Liver (tissue), 9 donors: Measurements from ENCODE around the gene USP43. TPM values are rescaled to one million over a fixed set of nuclear protein-coding genes. Genes with fewer than 3 reads are reported as not detected.
A peak's percentile ranks its signal among the peaks of the same experiment; 100 is the strongest.
"Not testable (repeated sequence)": the region's sequence is repeated elsewhere in the genome, so short reads cannot be mapped to it uniquely, and the experiment has no call there.

Experiments used
- DNase-seq: peaks from one replicate; pipeline ENCODE4 v3.0.0-alpha.2; 2017; ENCODE audit warnings: low spot score
- H3K27ac ChIP-seq, 2 donors: one replicate each; pipeline ENCODE4 v1.7.0; 2013; ENCODE audit warnings: inconsistent platforms in 2 of 2, low read length in 2 of 2, control low read depth in 1 of 2, low read depth in 1 of 2, mild to moderate bottlenecking in 1 of 2
- H3K27me3 ChIP-seq, 4 donors: one replicate each; pipeline versions ENCODE4 v1.6.1 to v1.7.0; 2013; ENCODE audit warnings: low read length in 3 of 4, inconsistent platforms in 1 of 4, mild to moderate bottlenecking in 1 of 4, moderate library complexity in 1 of 4; ENCODE audit not compliant: control insufficient read depth in 4 of 4, insufficient read depth in 4 of 4
- H3K36me3 ChIP-seq, 4 donors: one replicate each; pipeline versions ENCODE4 v1.6.1 to v1.7.0; 2013; ENCODE audit warnings: low read length in 3 of 4, mild to moderate bottlenecking in 3 of 4, low read depth in 1 of 4, moderate library complexity in 1 of 4; ENCODE audit not compliant: control insufficient read depth in 4 of 4, insufficient read depth in 3 of 4
- H3K4me1 ChIP-seq, 4 donors: one replicate each; pipeline versions ENCODE4 v1.6.1 to v1.7.0; 2013; ENCODE audit warnings: low read length in 3 of 4, mild to moderate bottlenecking in 3 of 4, moderate library complexity in 1 of 4; ENCODE audit not compliant: control insufficient read depth in 4 of 4, insufficient read depth in 4 of 4
- H3K4me3 ChIP-seq, 3 donors: one replicate each; pipeline versions ENCODE4 v1.6.1 to v1.7.0; 2013; ENCODE audit warnings: low read length in 3 of 3, control low read depth in 1 of 3, low read depth in 1 of 3, mild to moderate bottlenecking in 1 of 3
- H3K9ac ChIP-seq, 2 donors: one replicate each; pipeline ENCODE4 v1.7.0; 2013; ENCODE audit warnings: low read length in 2 of 2, mild to moderate bottlenecking in 2 of 2, moderate library complexity in 2 of 2, control low read depth in 1 of 2, low read depth in 1 of 2
- H3K9me3 ChIP-seq, 4 donors: one replicate each; pipeline versions ENCODE4 v1.6.1 to v1.7.0; 2013; ENCODE audit warnings: low read length in 3 of 4; ENCODE audit not compliant: control insufficient read depth in 4 of 4
- ATF3 ChIP-seq: IDR thresholded peaks from 2 replicates; pipeline ENCODE4 v1.6.1; 2016; ENCODE audit warnings: antibody characterized with exemption
- CTCF ChIP-seq: fragments of 150-350 bp; IDR thresholded peaks from 2 replicates; pipeline ENCODE4 v1.5.1; 2017; ENCODE audit warnings: improper control_type of control experiment, low read depth, low read length; ENCODE audit not compliant: missing input control
- EGR1 ChIP-seq, 2 donors: IDR thresholded peaks; 2 replicates each; pipeline ENCODE4 v1.6.1; 2016 to 2018; ENCODE audit warnings: antibody characterized with exemption in 2 of 2, low read depth in 2 of 2
- FOXA1 ChIP-seq: IDR thresholded peaks from 2 replicates; pipeline ENCODE4 v1.6.1; 2016; ENCODE audit warnings: antibody characterized with exemption
- FOXA2 ChIP-seq: IDR thresholded peaks from 2 replicates; pipeline ENCODE4 v1.6.1; 2016; ENCODE audit warnings: antibody characterized with exemption
- GABPA ChIP-seq, 2 donors: IDR thresholded peaks in 1 of 2; conservative IDR thresholded peaks in 1 of 2; 2 replicates each; pipeline ENCODE4 v1.6.1; 2016; ENCODE audit warnings: antibody characterized with exemption in 2 of 2, mild to moderate bottlenecking in 1 of 2, moderate library complexity in 1 of 2
- HNF4G ChIP-seq: IDR thresholded peaks from 2 replicates; pipeline ENCODE4 v1.6.1; 2016; ENCODE audit warnings: antibody characterized with exemption
- JUND ChIP-seq, 2 donors: IDR thresholded peaks; 2 replicates each; pipeline ENCODE4 v1.6.1; 2016; ENCODE audit warnings: antibody characterized with exemption in 2 of 2
- MAX ChIP-seq: IDR thresholded peaks from 2 replicates; pipeline ENCODE4 v1.6.1; 2016; ENCODE audit warnings: antibody characterized with exemption
- NR2F2 ChIP-seq: IDR thresholded peaks from 2 replicates; pipeline ENCODE4 v1.6.1; 2016; ENCODE audit warnings: antibody characterized with exemption
- REST ChIP-seq: IDR thresholded peaks from 2 replicates; pipeline ENCODE4 v1.6.1; 2016; ENCODE audit warnings: antibody characterized with exemption, mild to moderate bottlenecking
- RXRA ChIP-seq, 2 donors: IDR thresholded peaks; 2 replicates each; pipeline ENCODE4 v1.6.1; 2017 to 2018; ENCODE audit warnings: antibody characterized with exemption in 2 of 2, mild to moderate bottlenecking in 1 of 2
- TAF1 ChIP-seq: conservative IDR thresholded peaks from 2 replicates; pipeline ENCODE4 v1.6.1; 2016; ENCODE audit warnings: antibody characterized with exemption, mild to moderate bottlenecking
- YY1 ChIP-seq: IDR thresholded peaks from 2 replicates; pipeline ENCODE4 v1.6.1; 2016; ENCODE audit warnings: antibody characterized with exemption, mild to moderate bottlenecking
- ZBTB33 ChIP-seq: IDR thresholded peaks from 2 replicates; pipeline ENCODE4 v1.6.1; 2016; ENCODE audit warnings: antibody characterized with exemption
- WGBS: extraction: QIAGEN DNeasy Blood & Tissue Kit; methylation state at CpG from one replicate; pipeline ENCODE4 v1.1.7; 2013; 5-methylcytosine and 5-hydroxymethylcytosine counted together
- polyA plus RNA-seq, 2 donors: library from polyadenylated mRNA; stranded (reverse) in 1 of 2; unstranded in 1 of 2; fragments of 200-250 nt in 1 of 2; fragments of >200 nt in 1 of 2; fragmentation: Nextera tagmentation in 1 of 2; extraction: Ambion mirVana in 1 of 2; gene quantifications; one replicate each; pipeline versions ENCODE4 v1.2.1 to v1.2.3, GENCODE V29; 2013 to 2015
- total RNA-seq, 2 donors: library from RNA; depleted of rRNA; stranded (reverse); fragments of >200 nt; gene quantifications; one replicate each; pipeline ENCODE4 v1.2.3, GENCODE V29; 2014
- donor health status: healthy.
- donor health status: healthy.
- donor health status: healthy.
- donor health status: healthy.
- donor health status: healthy.

The USP43 gene, protein sequence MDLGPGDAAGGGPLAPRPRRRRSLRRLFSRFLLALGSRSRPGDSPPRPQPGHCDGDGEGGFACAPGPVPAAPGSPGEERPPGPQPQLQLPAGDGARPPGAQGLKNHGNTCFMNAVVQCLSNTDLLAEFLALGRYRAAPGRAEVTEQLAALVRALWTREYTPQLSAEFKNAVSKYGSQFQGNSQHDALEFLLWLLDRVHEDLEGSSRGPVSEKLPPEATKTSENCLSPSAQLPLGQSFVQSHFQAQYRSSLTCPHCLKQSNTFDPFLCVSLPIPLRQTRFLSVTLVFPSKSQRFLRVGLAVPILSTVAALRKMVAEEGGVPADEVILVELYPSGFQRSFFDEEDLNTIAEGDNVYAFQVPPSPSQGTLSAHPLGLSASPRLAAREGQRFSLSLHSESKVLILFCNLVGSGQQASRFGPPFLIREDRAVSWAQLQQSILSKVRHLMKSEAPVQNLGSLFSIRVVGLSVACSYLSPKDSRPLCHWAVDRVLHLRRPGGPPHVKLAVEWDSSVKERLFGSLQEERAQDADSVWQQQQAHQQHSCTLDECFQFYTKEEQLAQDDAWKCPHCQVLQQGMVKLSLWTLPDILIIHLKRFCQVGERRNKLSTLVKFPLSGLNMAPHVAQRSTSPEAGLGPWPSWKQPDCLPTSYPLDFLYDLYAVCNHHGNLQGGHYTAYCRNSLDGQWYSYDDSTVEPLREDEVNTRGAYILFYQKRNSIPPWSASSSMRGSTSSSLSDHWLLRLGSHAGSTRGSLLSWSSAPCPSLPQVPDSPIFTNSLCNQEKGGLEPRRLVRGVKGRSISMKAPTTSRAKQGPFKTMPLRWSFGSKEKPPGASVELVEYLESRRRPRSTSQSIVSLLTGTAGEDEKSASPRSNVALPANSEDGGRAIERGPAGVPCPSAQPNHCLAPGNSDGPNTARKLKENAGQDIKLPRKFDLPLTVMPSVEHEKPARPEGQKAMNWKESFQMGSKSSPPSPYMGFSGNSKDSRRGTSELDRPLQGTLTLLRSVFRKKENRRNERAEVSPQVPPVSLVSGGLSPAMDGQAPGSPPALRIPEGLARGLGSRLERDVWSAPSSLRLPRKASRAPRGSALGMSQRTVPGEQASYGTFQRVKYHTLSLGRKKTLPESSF
- 1 to 10 TPM in 1 of 2 donors, under 1 TPM in 1; 0.42 to 7.4 TPM for total RNA-seq
- polyA plus RNA-seq: 1 to 10 TPM in 1 of 2 donors, under 1 TPM in 1; 0.68 to 1.2 TPM

- Histone ChIP-seq H3K36me3 (no peaks in the 10 kb centered on the region), H3K4me1 (peaks cover 2 to 24% (median 12%) of the 10 kb centered on the region in 4 donors), H3K27me3 (no peaks in the 10 kb centered on the region), H3K9me3 (no peaks in the 10 kb centered on the region), H3K4me3 (peak within 1 kb of the TSS; percentile 51 to 95 (median 87)), H3K27ac (peak within 1 kb of the TSS; percentile 81 to 86), H3K9ac (peak within 1 kb of the TSS; percentile 23 to 35)
- no peak for TF ChIP-seq ATF3
- peak in 1 of 2 donors; percentile 26 for TF ChIP-seq EGR1 (IDR thresholded peaks at IDR 0.05; ENCODE audit: low read depth in 2 of 2)
- under 1% methylated on average over 72 of the region's 72 CpGs for whole genome bisulfite sequencing
- DNase-seq: peak; percentile 37
Observed at GRCh38 chr17:9644910-9645751, at the start of gene USP43. USP43 (plus strand) TSS chr17:9645517; CDS start chr17:9645633, 116 bp downstream.

GRCh38 chr17:9597638-9598037 lies 47.7 kb upstream of the USP43 start:
- DNase-seq, H3K4me1 ChIP-seq, H3K9ac ChIP-seq, H3K9me3 ChIP-seq, H3K36me3 ChIP-seq, H3K4me3 ChIP-seq, H3K27me3 ChIP-seq, H3K27ac ChIP-seq: not testable (repeated sequence)
- WGBS: 93% methylated on average over 5 of the region's 5 CpGs

DNA sequence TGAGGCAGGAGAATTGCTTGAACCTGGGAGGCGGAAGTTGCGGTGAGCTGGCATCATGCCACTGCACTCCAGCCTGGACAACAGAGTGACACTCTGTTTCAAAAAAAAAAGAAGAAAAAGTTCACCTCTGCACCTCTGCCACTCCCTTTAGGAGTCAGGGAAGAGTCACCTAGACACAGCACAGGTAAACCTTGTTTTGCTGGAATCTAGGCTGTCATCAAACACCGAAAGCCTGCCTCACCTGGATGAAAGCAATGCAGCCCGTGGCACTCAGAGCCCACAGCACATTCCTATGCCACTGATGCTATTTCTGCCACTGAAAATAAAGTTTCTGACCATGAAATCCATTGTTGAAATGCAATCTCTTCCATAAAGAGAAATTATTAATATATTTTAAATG lies 46.7 kb upstream of the USP43 start:
- H3K4me3 ChIP-seq: no peak overlapping the region
- H3K4me1 ChIP-seq: no peaks in the 10 kb centered on the region
- no peaks in the 10 kb centered on the region for H3K27me3 ChIP-seq
- DNase-seq: no peak
- no peaks in the 10 kb centered on the region for H3K36me3 ChIP-seq
- no peaks in the 10 kb centered on the region for H3K9me3 ChIP-seq
- H3K27ac ChIP-seq: no peak overlapping the region
- WGBS: 96% methylated on average over 4 of the region's 4 CpGs
- H3K9ac ChIP-seq: no peak overlapping the region
- TF ChIP-seq GABPA (IDR thresholded peaks at IDR 0.05 in 1 of 2, conservative IDR thresholded peaks at IDR 0.05 in 1 of 2) (no peak), FOXA2 (no peak), FOXA1 (no peak), MAX (no peak), RXRA (IDR thresholded peaks at IDR 0.05) (no peak), ZBTB33 (no peak), CTCF (no peak), EGR1 (IDR thresholded peaks at IDR 0.05; ENCODE audit: low read depth in 2 of 2) (no peak), YY1 (no peak), HNF4G (no peak), JUND (IDR thresholded peaks at IDR 0.05) (no peak), TAF1 (no peak), REST (no peak), NR2F2 (no peak)
